Lower lobe of right lung (tissue), 2 donors: Measurements from ENCODE around the gene DNAH9. TPM values are rescaled to one million over a fixed set of nuclear protein-coding genes. Genes with fewer than 3 reads are reported as not detected.

ENCODE experiments used
- ATAC-seq, 2 donors: fragments of 200-7000 bp; cut with Tn5 transposase; one replicate each; pipeline ENCODE4 v1.9.1; 2020 to 2022; ENCODE audit warnings: mild to moderate bottlenecking in 2 of 2, moderate library complexity in 2 of 2
- DNase-seq: peaks from one replicate; pipeline ENCODE4 v3.0.0-alpha.2; 2020
- H3K27ac ChIP-seq: fragments of 200-600 bp; one replicate; pipeline ENCODE4 v1.8.0; 2022
- H3K27me3 ChIP-seq: fragments of 200-600 bp; one replicate; pipeline ENCODE4 v1.8.0; 2022; ENCODE audit warnings: low read depth
- H3K36me3 ChIP-seq: fragments of 200-600 bp; one replicate; pipeline ENCODE4 v1.8.0; 2022; ENCODE audit warnings: mild to moderate bottlenecking
- H3K4me1 ChIP-seq: fragments of 200-600 bp; one replicate; pipeline ENCODE4 v1.8.0; 2022
- H3K4me3 ChIP-seq: fragments of 200-600 bp; one replicate; pipeline ENCODE4 v1.8.0; 2022; ENCODE audit warnings: mild to moderate bottlenecking
- H3K9me3 ChIP-seq: fragments of 200-600 bp; one replicate; pipeline ENCODE4 v1.8.0; 2022
- CTCF ChIP-seq: fragments of 200-600 bp; IDR thresholded peaks from one replicate; pipeline ENCODE4 v1.8.0; 2022; ENCODE audit warnings: antibody characterized with exemption, mild to moderate bottlenecking
- intact Hi-C: fragments of 100-400 bp; cut with DNase I; formaldehyde crosslinking; loops from one replicate; pipeline ENCODE4 v1.11.0; 2022
- total RNA-seq: library from RNA; stranded (reverse); fragmentation: NEBNext Ultra II Directional; extraction: Animal tissue kit (Norgen Biotek cat#: 25700); gene quantifications from one replicate; pipeline ENCODE4 v1.2.1, GENCODE V29; 2021
- donor health status: DM: no; HTN: yes; CAD: no; lungs with severe emphysema.

Gene DNAH9
- total RNA-seq, 1 donor from 2014 or later = 22.3 TPM

DNA sequence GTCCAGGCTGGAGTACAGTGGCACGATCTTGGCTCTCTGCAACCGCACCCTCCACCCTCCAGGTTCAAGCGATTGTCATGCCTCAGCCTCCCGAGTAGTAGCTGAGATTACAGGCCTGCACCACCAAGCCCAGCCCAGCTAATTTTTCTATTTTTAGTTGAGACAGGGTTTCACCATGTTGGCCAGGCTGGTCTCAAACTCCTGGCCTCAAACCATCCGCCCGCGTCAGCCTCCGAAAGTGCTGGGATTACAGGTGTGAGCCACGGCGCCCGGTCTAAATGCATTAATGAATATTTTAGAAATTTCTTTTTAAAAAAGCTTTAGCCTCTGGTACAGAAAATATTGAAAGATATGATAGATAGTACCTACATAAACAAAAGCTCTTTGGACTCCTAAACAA is 95.0 kb downstream of the DNAH9 start:
- Histone ChIP-seq H3K27me3 (no peaks in the 10 kb centered on the region), H3K27ac (no peak overlapping the region), H3K4me3 (no peak overlapping the region), H3K36me3 (no peaks in the 10 kb centered on the region), H3K9me3 (no peaks in the 10 kb centered on the region), H3K4me1 (no peaks in the 10 kb centered on the region)
- intact Hi-C loops = no loop called here
- TF ChIP-seq CTCF = no peak
- ATAC-seq = no peak
- no peak for DNase-seq

DNA sequence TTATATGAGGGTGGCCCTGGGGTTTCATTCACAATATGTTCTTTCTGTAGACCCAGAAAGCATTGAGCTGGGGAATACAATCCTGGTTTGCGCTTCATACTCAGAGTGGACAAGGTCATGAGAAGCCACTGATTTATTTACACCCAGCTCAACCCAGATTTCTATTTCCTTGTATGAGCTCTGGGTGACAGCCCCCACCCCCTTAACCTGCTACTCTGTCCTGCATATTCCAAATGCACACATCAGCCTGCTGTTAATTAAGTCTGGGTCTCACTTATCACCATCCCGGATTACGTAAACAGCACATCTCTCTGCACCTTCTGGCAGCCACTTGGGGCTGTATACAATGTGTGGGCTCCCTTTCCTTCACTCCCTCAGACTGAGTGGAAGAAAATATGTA is 102.4 kb downstream of the DNAH9 start:
- no peak overlapping the region for H3K4me3 ChIP-seq
- DNase-seq (no peak), ATAC-seq (no peak)
- H3K9me3 ChIP-seq = no peaks in the 10 kb centered on the region
- TF ChIP-seq CTCF = no peak
- intact Hi-C loops = no loop called here
- no peak overlapping the region for H3K27ac ChIP-seq
- H3K36me3 ChIP-seq = no peaks in the 10 kb centered on the region
- H3K4me1 ChIP-seq = no peaks in the 10 kb centered on the region
- no peaks in the 10 kb centered on the region for H3K27me3 ChIP-seq

DNA sequence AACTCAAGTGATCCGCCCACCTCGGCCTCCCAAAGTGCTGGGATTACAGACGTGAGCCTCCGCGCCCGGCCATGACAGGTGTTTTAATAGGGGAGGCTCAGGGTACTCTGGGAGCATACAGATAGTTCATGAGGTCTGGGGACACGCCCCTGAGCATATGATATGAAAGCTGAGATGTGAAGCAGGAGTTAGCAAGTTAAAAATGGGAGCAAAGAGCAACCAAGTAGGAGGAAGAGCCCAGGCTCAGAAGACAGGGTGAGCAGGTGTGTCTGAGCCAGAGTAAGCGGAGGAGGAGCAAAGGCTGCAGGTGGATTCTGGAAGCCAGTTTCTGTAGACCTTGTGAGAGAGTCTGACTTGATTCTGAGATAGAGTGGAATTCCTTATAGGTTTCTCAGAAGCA is 103.6 kb downstream of the DNAH9 start:
- H3K27ac ChIP-seq = no peak overlapping the region
- no peaks in the 10 kb centered on the region for H3K27me3 ChIP-seq
- intact Hi-C loops = no loop called here
- H3K36me3 ChIP-seq = no peaks in the 10 kb centered on the region
- no peaks in the 10 kb centered on the region for H3K9me3 ChIP-seq
- no peak for TF ChIP-seq CTCF
- ATAC-seq (no peak), DNase-seq (no peak)
- H3K4me3 ChIP-seq = no peak overlapping the region
- no peaks in the 10 kb centered on the region for H3K4me1 ChIP-seq

- no peak for ATAC-seq
- H3K36me3 ChIP-seq = no peaks in the 10 kb centered on the region
Observed at GRCh38 chr17:11704041-11704440, 105.8 kb downstream of the DNAH9 start.

GRCh38 chr17:11705111-11705510 is 106.8 kb downstream of the DNAH9 start:
- peak in 1 of 2 donors; percentile 35 for ATAC-seq
- no peak for DNase-seq
- H3K36me3 ChIP-seq = no peaks in the 10 kb centered on the region
- no peak for TF ChIP-seq CTCF
- no peak overlapping the region for H3K4me3 ChIP-seq
- no peaks in the 10 kb centered on the region for H3K4me1 ChIP-seq
- H3K9me3 ChIP-seq = no peaks in the 10 kb centered on the region
- no peak overlapping the region for H3K27ac ChIP-seq
- H3K27me3 ChIP-seq = no peaks in the 10 kb centered on the region
- intact Hi-C loops = no loop called here

More at GRCh38 chr17:11704041-11704440, 105.8 kb downstream of the DNAH9 start:
- no peak for DNase-seq
- H3K4me3 ChIP-seq = no peak overlapping the region
- intact Hi-C loops = no loop called here
- no peaks in the 10 kb centered on the region for H3K9me3 ChIP-seq
- TF ChIP-seq CTCF = no peak
- no peaks in the 10 kb centered on the region for H3K27me3 ChIP-seq
- H3K27ac ChIP-seq = no peak overlapping the region
- H3K4me1 ChIP-seq = no peaks in the 10 kb centered on the region

DNA sequence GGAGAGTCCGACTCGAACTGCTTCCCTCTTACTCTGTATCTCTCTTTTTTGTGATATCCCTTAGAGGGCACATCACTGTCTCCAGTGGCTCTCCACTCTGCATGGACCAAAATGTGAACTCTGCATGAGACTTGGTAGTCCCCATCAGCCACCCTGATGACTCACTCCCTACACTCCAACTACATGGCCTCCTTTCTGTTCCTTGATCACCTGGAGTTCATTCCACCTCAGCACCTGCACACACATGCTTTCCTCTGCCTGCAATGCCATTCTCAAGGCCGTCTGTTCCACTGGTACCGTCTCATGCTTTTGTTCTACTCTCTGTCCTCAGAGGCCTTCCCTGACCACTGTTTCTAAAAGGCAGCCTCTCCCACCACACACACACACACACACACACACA is 109.3 kb downstream of the DNAH9 start:
- no peak overlapping the region for H3K27ac ChIP-seq
- intact Hi-C loops = no loop called here
- no peak for TF ChIP-seq CTCF
- no peaks in the 10 kb centered on the region for H3K27me3 ChIP-seq
- ATAC-seq = peak in 1 of 2 donors; percentile 25
- no peaks in the 10 kb centered on the region for H3K9me3 ChIP-seq
- no peaks in the 10 kb centered on the region for H3K36me3 ChIP-seq
- H3K4me1 ChIP-seq = no peaks in the 10 kb centered on the region
- H3K4me3 ChIP-seq = no peak overlapping the region
- no peak for DNase-seq
